ENCODE data around the gene CELA1. TPM values are rescaled to one million over a fixed set of nuclear protein-coding genes. Genes with fewer than 3 reads are reported as not detected.

CELA1 gene
- polyA plus RNA-seq, 2 of the 4 experiments (the other 2 are of a cell fraction), result not detected

- FAIRE-seq (no peak), ATAC-seq (no peak), DNase-seq (ENCODE audit: low read depth in 1 of 2, low spot score in 1 of 2) (no peak)
- ChIA-PET POLR2A (no interaction called here), CTCF (no interaction called here)
- Histone ChIP-seq H3K4me2 (no peak overlapping the region), H3K27ac (no peak overlapping the region), H3K4me3 (no peak overlapping the region), H3K4me1 (peaks cover 3% of the 10 kb centered on the region; the same call in 1 of the 3 replicates), H3K9me3 (no peaks in the 10 kb centered on the region)
- 79% methylated on average over 11 of the region's 11 CpGs for WGBS (ENCODE audit: missing lambda C conversion rate)
- TF ChIP-seq TFCP2L1 (CRISPR knock-in tag; IDR thresholded peaks at IDR 0.05), result no peak
- no peak for TF ChIP-seq RFX5 (IDR thresholded peaks at IDR 0.05)
- TF ChIP-seq E2F6 (IDR thresholded peaks at IDR 0.05; ENCODE audit: borderline replicate concordance, low read depth), result no peak
- TF ChIP-seq ZNF302 (CRISPR knock-in tag; IDR thresholded peaks at IDR 0.05), result no peak
- no peak for TF ChIP-seq ESRRA (IDR thresholded peaks at IDR 0.05; ENCODE audit: borderline replicate concordance, low read length)
- no peak for TF ChIP-seq ELK1 (IDR thresholded peaks at IDR 0.05; ENCODE audit: low read depth, low read length)
- no peak for TF ChIP-seq CHD4 (IDR thresholded peaks at IDR 0.05; ENCODE audit: borderline replicate concordance)
- TF ChIP-seq NR3C1 (IDR thresholded peaks at IDR 0.05), result no peak
- no peak for TF ChIP-seq MAFK (IDR thresholded peaks at IDR 0.05; ENCODE audit: partially characterized antibody)
- TF ChIP-seq USF2 (IDR thresholded peaks at IDR 0.05), result no peak
- no peak for TF ChIP-seq KDM5A (IDR thresholded peaks at IDR 0.05)
- TF ChIP-seq POLR2A (IDR thresholded peaks at IDR 0.05; ENCODE audit: low read length), result no peak
Measured at GRCh38 chr12:51379571-51379970, 33.1 kb upstream of the CELA1 start.

GRCh38 chr12:51378749-51379148 lies 32.3 kb upstream of the CELA1 start:
- TF ChIP-seq ATOH8 (CRISPR knock-in tag; IDR thresholded peaks at IDR 0.05; ENCODE audit: low read depth) (no peak), ZFP36 (IDR thresholded peaks at IDR 0.05; ENCODE audit: borderline replicate concordance, partially characterized antibody) (no peak), BHLHE40 (IDR thresholded peaks at IDR 0.05; ENCODE audit: low read depth, low read length) (no peak), RFX5 (IDR thresholded peaks at IDR 0.05) (no peak), USF2 (IDR thresholded peaks at IDR 0.05) (no peak), JUN (IDR thresholded peaks at IDR 0.05) (no peak), MAZ (IDR thresholded peaks at IDR 0.05; ENCODE audit: borderline replicate concordance, low read depth, low read length) (no peak), JUNB (IDR thresholded peaks at IDR 0.05) (no peak), PHF8 (IDR thresholded peaks at IDR 0.05; ENCODE audit: borderline replicate concordance, low read depth) (no peak), MAX (IDR thresholded peaks at IDR 0.05) (no peak), FOXS1 (CRISPR knock-in tag; IDR thresholded peaks at IDR 0.05) (no peak), RNF2 (IDR thresholded peaks at IDR 0.05; ENCODE audit: borderline replicate concordance, low read depth) (no peak), HOXB5 (CRISPR knock-in tag; IDR thresholded peaks at IDR 0.05) (no peak), BCL3 (IDR thresholded peaks at IDR 0.05) (no peak), MAFK (IDR thresholded peaks at IDR 0.05; ENCODE audit: partially characterized antibody) (no peak), CEBPB (IDR thresholded peaks at IDR 0.05) (no peak)
- DNase-seq (ENCODE audit: low read depth in 1 of 2, low spot score in 1 of 2) (no peak), FAIRE-seq (no peak), ATAC-seq (no peak)
- WGBS (ENCODE audit: missing lambda C conversion rate), result 85% methylated on average over 2 of the region's 2 CpGs
- peaks cover 2% of the 10 kb centered on the region; the same call in 1 of the 3 replicates for H3K4me1 ChIP-seq
- ChIA-PET CTCF (interaction anchor here (2.4 kb wide), 1 partner anchor 12 kb away, joined by 5 read pairs; no protein-coding TSS in a partner anchor), POLR2A (no interaction called here)
- no peak overlapping the region for H3K4me2 ChIP-seq
- H3K27ac ChIP-seq, result no peak overlapping the region
- H3K4me3 ChIP-seq, result no peak overlapping the region
- no peaks in the 10 kb centered on the region for H3K9me3 ChIP-seq

Data from A549 (cell line).